GM18498 (cell line): ENCODE results near the gene MMUT.
A peak's percentile ranks its signal among the peaks of the same experiment; 100 is the strongest.
"Not testable (repeated sequence)": the region's sequence is repeated elsewhere in the genome, so short reads cannot be mapped to it uniquely, and the experiment has no call there.

Experiments used
- ATAC-seq: cut with Tn5 transposase; IDR thresholded peaks from one replicate; pipeline ENCODE4 v1.9.1; 2021; ENCODE audit warnings: mild to moderate bottlenecking, moderate library complexity; ENCODE audit not compliant: unreplicated experiment

MMUT gene

GRCh38 chr6:49430187-49430586, 32.9 kb downstream of the MMUT start:
- no peak for ATAC-seq

- ATAC-seq, result no peak
These were observed 39.2 kb downstream of the MMUT start for GRCh38 chr6:49423817-49424216.

- no peak for ATAC-seq
These were observed 46.9 kb downstream of the MMUT start for GRCh38 chr6:49416195-49416594.

DNA sequence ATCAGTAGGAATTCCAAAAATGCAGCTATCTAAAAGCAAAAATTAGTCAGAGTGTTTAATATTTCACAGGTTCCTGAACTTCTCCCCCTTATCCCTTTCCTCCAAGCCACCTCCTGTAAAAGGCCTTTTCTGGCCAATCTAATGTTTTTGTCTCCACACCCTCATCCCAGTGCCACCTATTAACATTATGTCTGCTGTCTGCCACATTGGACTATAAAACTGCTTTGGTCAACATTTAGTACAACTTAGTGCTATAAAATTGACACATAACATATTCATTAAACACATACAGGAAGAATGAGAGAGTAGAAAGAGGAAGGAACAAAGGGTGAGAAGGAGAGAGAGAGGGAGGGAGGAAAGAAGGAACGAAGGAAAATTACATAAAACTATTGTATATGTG, 47.7 kb downstream of the MMUT start:
- ATAC-seq, result no peak

DNA sequence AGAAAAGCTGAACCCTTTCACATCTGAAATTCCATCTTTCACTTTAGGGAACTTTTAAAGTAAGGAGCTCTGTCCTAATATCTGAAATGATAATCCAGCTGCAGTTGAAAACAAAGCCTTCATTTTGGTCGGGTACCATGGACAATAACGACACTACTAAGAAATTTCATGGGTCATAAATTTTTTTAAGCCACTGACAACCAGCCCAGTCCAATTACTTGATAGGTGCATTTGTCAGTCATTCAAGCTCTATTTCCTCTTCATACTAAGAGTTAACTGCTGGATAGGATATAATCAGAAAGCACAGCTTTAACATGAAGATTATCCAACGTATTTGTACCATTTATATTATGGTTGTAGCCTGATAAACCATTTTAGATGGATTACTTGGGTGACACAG, 52.5 kb downstream of the MMUT start:
- ATAC-seq, result no peak

GRCh38 chr6:49409951-49410542, 53.0 kb downstream of the MMUT start:
- peak; percentile 95 for ATAC-seq

GRCh38 chr6:49406250-49406970, 56.6 kb downstream of the MMUT start:
- ATAC-seq, result no peak

GRCh38 chr6:49401063-49401462, 62.0 kb downstream of the MMUT start:
- ATAC-seq, result no peak

DNA sequence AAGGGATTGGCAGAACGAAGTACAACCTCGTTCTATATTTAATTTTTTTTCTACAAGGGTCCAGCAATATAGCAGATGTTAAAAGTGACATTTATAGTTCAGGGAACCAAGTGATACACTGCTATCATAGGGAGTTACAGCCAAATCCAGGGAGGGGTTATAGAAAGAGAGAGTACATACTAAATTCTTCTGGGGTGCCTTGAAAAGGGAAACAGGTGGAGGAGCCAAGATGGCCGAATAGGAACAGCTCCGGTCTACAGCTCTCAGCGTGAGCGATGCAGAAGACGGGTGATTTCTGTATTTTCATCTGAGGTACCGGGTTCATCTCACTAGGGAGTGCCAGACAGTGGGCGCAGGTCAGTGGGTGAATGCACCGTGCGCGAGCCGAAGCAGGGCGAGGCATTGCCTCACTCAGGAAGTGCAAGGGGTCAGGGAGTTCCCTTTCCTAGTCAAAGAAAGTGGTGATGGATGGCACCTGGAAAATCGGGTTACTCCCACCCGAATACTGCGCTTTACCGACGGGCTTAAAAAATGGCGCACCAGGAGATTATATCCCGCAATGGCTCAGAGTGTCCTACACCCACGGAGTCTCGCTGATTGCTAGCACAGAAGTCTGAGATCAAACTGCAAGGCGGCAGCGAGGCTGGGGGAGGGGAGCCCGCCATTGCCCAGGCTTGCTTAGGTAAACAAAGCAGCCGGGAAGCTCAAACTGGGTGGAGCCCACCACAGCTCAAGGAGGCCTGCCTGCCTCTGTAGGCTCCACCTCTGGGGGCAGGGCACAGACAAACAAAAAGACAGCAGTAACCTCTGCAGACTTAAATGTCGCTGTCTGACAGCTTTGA, 76.2 kb downstream of the MMUT start:
- ATAC-seq, result not testable (repeated sequence)

- ATAC-seq, result no peak
These were observed 78.1 kb downstream of the MMUT start for GRCh38 chr6:49384904-49385303.
